RPMI7951 (cell line): ENCODE results near the gene BTAF1. TPM values are rescaled to one million over a fixed set of nuclear protein-coding genes. Genes with fewer than 3 reads are reported as not detected.
"Not testable (repeated sequence)": the region's sequence is repeated elsewhere in the genome, so short reads cannot be mapped to it uniquely, and the experiment has no call there.

Experiments
- DNase-seq: peaks from one replicate; pipeline ENCODE4 v3.0.0-alpha.2; 2012; ENCODE audit warnings: low read depth
- total RNA-seq: library from RNA; depleted of rRNA; stranded (reverse); fragments of >200 nt; shearing (Covaris generic); gene quantifications from 2 replicates; pipeline ENCODE4 v1.2.3, GENCODE V29; 2014

BTAF1 gene
- total RNA-seq, 1 experiment from 2014 or later, result 19.0 TPM

DNA sequence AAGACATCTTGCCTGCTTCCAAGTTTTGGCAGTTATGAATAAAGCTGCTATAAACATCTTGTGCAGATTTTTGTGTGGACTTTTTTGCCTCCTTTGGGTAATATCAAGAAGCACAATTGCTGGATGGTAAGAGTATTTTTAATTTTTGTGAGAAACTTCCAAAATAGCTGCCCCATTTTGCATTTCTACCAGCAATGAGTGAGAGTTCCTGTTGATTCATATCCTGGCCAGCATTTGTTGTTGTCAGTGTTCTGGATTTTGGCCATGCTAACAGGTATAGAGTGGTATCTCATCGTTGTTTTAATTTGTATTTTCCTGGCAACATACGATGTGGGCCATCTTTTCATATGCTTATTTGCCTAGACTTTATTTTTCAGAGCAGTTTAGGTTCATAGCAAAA, 53.9 kb downstream of the BTAF1 start:
- DNase-seq, result no peak

DNA sequence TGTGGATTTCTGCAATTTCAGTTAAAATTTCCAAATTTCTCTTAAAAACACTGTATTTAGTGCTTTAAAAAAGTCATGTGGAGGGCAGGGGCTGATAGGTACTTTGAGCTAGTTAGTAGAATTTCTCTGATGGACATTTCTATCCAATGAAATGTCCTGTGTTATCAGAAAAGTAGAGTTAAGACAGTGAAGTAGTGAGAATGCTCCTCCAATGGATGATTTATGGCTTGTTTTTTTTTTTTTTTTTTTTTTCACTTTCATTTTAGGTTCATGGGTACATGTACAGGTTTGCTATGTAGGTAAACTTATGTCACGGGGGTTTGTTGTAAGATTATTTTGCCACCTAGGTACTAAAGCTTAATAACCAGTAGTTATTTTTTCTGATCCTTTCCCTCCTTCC, 55.0 kb downstream of the BTAF1 start:
- no peak for DNase-seq

GRCh38 chr10:91980319-91980718, 56.7 kb downstream of the BTAF1 start:
- no peak for DNase-seq

DNA sequence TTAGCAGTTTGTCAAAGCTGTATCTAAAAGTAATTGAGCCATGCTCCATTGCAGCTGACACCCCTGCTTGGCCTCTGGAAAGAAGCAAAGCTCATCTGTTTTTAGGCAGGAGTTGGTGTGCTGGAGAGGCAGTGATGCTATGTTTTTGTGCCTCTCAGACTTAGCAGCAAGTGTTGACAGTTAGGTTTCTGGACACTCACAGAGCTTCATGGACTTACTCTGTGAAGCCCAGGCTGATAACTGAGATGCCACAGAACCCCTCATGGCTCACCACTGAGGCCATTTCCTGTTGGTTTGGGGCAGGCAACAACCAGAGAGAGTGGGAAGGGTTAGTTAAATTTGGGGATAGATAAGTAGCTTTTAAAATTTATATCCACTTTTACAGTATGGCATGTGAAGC, 59.8 kb downstream of the BTAF1 start:
- DNase-seq, result no peak

GRCh38 chr10:91987397-91988037, 63.9 kb downstream of the BTAF1 start:
- no peak for DNase-seq

DNA sequence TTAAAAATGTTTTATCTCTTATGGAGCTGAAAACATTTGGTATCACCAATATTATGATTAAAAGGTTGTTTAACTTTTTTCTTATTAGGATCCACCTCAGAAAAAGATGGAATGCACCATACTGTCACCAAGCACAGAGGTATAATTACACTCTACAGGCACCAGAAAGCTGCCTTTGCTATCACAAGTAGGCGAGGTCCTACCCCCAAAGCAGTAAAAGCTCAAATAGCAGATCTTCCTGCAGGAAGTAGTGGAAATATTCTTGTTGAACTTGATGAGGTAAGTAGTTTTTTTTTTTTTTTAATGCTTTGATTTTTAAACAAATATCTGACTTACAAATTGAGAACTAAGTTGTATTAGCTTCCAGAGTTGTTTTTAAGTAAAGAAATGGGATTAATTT, 68.5 kb downstream of the BTAF1 start:
- DNase-seq, result no peak

- DNase-seq, result no peak
Measured at GRCh38 chr10:91996266-91996665, 72.7 kb downstream of the BTAF1 start.

GRCh38 chr10:92001581-92001980, 78.0 kb downstream of the BTAF1 start:
- DNase-seq, result no peak

DNA sequence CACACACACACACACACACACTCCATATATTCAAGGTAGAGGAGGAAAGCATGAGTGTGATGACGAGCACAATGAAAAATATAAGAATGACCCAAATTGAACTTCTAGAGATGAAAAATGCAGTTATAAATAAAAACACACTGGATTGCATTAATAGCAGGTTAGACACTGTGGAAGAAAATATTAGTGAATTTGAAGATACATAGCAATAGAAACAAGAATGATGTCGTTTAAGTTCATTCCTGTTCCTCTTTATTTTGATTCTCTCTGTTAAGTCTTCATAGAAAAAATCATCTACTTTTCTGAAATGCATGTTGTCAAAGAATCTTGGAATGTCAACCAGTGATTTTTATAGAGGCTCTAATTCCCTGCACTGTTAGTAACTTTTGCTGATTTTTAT, 78.4 kb downstream of the BTAF1 start:
- no peak for DNase-seq

DNA sequence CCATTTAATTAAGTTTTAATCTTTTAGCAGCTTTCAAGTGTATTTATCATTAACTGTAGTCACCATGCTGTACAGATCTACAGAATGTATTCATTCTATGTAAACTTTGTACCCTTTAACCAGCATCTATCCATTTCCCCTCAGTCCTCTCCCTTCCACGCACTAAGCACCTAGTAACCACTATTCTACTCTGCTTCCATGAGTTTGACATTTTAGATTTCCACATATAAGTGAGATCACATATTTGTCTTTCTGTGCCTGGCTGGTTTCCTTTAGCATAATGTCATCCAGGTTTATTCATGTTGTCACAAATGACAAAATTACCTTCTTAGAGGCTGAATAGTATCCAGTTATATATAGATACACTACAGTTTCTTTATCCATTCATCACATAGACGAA, 79.7 kb downstream of the BTAF1 start:
- no peak for DNase-seq

DNA sequence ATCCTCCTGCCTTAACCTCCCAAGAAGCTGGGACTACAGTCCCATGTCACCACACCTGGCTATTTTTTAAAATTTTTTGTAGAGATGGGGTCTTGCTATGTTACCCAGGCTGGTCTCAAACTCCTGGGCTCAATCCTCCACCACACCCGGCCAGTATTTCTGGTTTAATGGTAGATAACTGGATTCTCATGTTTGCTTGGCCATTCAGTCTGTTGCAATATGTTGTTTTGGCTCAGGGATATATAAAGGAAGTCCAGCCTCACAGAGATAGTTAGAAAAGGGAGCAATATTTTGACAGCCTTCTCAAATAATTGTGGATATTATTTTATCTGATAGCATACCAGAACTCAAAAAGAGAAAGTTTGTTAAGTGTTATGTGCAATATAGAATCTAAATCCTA, 82.4 kb downstream of the BTAF1 start:
- no peak for DNase-seq

DNA sequence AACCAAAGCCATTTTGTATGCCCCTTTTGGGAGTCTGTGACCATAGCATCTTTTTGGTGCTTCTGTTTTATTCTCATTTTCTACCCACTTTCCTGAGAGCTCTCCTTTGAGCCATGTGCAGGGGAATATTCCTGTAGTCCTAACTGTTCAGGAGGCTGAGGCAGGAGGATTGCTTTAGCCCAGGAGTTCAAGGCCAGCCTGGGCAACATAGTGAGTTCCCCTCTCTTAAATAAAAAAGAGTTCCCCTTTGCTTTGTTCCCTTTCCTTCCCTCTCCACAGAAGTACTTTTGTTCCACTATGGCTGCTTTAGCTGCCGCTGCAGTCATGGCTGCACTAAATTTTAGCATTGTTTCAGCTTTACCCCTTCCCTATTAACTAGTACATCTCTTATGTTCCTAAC, 85.9 kb downstream of the BTAF1 start:
- DNase-seq, result no peak

DNA sequence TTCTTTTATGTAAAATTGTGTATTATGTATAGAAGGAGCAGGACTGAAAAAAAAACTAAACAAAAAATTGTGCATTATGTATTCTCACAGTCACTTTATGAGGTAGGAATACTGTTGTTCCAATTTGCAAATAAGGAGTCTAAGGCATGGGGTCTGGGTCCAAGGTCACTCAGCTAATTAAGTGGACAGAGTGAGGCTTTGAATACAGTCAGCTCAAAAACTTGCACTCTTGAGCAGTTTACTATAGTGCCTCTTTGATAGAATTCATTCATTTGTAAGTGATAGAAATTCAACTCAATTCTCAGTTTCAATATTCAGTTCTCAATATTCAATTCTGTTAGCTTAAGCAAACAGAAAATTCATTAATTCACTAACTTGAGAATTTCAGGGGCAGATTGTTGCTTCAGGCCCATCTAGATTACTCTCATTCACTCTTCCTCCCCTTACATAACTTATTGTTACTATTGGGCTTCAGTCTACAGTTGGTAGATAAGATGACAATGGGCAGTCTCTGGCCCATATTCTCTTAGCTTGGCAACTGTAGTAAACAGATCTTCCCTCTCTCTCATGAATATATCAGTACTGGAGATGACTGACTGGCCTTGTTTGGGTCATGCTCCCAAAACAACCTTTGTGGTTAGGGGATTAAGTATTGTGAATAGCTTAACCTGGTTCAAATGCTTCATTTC, 86.6 kb downstream of the BTAF1 start:
- no peak for DNase-seq

DNA sequence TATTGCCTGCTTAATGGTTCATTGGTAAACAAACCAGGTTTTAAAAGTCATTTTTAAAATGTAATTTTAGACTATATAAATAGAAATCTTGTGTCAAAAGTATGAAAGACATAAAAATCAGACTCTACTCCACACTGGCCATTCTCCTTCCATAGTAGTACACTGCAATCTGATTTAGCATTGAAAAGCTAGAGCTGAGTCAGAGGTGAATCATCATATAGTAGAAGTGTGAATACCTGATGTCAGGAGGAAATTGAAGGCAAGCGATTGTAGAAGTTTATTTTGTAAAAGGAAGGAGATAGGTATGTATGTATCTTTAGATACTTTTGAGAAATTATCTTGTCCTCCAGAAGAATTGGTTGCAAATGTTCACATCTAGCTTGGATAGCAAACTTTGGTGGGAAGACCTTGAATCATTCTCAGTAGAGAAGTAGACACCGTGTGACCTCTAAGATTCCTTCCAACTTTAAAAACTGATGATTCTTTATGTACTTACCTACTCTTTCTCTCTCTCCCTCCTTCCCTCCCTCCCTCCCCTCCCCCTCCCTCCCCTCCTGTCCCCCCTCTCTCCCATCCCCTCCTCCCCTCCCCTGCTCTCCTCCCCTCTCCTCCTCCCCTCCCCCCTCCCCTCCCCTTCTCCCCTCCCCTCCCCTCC, 88.1 kb downstream of the BTAF1 start:
- DNase-seq, result peak; percentile 57

DNA sequence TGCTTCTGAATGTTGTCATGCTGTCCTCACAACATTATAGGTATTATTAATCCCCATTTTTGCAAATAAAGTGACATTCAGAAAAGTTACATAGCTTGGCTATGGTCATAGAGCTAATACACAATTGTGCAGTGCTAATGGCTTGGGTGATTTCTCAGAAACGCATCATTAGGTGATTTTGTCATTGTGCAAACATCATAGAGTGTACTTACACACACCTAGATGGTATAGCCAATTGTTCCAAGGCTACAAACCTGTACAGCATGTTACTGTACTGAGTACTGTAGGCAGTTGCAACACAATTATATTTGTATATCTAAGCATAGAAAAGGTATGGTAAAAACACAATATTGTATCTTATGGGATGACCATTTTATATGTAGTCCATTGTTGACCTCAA, 91.0 kb downstream of the BTAF1 start:
- no peak for DNase-seq

GRCh38 chr10:92024700-92025099, 101.1 kb downstream of the BTAF1 start:
- DNase-seq, result no peak

- not testable (repeated sequence) for DNase-seq
Measured at GRCh38 chr10:92025340-92025739, 101.8 kb downstream of the BTAF1 start.

DNA sequence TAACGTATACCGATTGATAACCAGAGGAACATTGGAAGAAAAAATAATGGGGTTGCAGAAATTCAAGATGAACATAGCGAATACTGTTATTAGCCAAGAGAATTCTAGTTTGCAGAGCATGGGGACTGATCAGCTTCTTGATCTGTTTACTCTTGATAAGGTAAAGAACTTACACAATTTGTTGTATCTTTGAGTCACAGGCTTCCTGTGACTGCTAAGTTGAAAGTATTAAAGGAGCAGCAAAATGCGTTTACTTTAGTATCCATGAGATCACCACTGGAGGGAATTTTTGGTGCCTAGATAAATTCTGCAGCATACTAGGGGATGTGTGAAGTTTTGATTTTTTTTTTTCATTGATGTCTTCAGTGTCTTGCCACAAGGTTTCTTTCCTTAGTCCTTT, 103.6 kb downstream of the BTAF1 start:
- DNase-seq, result no peak

DNA sequence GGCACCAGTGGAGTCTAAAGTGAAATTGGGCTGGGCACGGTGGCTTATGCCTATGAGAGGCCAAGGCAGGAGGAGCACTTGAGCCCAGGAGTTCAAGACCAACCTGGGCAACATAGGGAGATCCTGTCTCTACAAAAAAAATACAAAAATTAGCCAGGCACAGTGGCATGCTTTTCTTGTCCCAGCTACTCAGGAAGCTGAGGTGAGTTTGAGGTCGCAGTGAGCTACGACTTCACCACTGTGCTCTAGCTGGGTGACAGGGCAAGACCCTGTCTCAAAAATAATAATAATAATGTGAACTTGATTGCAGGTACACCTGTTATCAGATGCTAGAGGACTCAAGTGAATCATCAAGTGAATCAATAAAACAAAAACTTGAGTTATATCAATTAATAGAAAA, 108.0 kb downstream of the BTAF1 start:
- no peak for DNase-seq

DNA sequence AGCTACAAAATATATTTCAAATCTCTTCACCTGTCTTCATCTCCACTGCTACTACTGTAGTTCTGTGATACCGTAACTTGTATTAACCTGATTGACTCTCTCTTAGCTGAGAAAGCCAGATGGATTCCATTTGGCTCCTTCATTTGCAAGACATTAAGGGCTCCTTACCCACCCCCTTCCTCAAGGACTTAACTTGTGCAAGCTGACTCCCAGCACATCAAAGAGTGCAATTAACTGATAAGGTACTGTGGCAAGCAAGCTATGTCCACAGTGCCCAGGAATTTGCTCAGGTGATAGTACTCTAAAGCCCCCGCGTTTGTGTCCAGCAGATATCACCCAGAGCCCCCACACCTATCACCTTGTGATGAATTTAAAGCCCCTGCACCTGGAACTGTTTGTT, 109.5 kb downstream of the BTAF1 start:
- DNase-seq, result not testable (repeated sequence)

GRCh38 chr10:92038949-92039348, 115.4 kb downstream of the BTAF1 start:
- DNase-seq, result no peak

DNA sequence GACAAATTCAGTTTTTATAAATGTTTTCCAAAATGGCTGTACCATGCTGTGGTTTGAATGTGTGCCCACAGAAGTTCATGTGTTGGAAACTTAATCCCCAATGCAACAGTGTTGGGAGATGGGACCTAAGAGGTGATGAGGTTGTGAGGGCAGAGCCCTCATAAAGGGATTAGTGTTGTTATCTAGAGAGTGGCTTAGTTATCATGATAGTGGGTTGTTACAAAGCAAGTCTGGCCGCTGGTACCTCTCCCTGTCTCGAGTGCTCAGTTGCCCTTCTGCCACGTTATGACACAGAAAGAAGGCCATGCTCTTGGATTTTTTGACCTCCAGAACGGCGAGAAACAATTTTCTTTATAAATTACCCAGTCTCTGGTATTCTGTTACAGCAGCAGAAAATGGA, 119.0 kb downstream of the BTAF1 start:
- DNase-seq, result no peak

DNA sequence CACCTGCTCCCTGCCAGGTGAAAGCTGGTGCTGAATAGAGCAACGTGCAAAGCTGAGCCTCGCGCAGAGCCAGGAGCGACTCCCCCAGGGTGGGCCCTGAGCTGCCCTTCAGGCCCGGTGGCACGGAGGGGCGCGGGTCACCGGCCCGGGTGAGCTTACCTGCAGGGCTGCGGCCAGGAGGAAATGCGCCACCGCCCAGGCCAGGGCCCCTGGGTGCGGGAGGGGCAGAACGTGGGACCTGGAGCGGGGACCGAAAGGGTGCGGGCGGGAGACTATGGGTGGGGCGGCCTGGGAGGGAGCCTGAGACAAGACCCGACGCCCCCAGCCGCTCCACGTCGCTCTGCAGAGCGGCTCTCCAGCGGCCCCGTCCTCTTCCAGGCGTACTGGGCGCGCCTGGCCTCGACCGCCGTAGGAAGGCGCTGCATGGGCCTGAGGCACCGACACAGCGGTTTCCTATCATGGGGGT, 122.1 kb downstream of the BTAF1 start:
- no peak for DNase-seq
